CD4-positive, alpha-beta T cell treated with Interleukin-15 for 4 hours (primary cell): ENCODE measurements around the gene NME7.
"Not testable (repeated sequence)": the region's sequence is repeated elsewhere in the genome, so short reads cannot be mapped to it uniquely, and the experiment has no call there.

Source experiments
- DNase-seq: peaks from one replicate; pipeline ENCODE4 v3.0.0-alpha.2; 2020; ENCODE audit warnings: low spot score

NME7 gene

GRCh38 chr1:169340882-169341281 lies 26.7 kb downstream of the NME7 start:
- no peak for DNase-seq

- DNase-seq = no peak
Measured at GRCh38 chr1:169339773-169340172, 27.8 kb downstream of the NME7 start.

- DNase-seq = no peak
Measured at GRCh38 chr1:169338617-169339016, 29.0 kb downstream of the NME7 start.

- DNase-seq = not testable (repeated sequence)
Measured at GRCh38 chr1:169336947-169337715, 30.5 kb downstream of the NME7 start.

GRCh38 chr1:169334727-169335126 lies 32.9 kb downstream of the NME7 start:
- not testable (repeated sequence) for DNase-seq

- DNase-seq = no peak
Measured at GRCh38 chr1:169330927-169331326, 36.7 kb downstream of the NME7 start.

- no peak for DNase-seq
Measured at GRCh38 chr1:169329383-169329782, 38.2 kb downstream of the NME7 start.

GRCh38 chr1:169327875-169328274 lies 39.7 kb downstream of the NME7 start:
- DNase-seq = no peak

GRCh38 chr1:169326956-169327268 lies 40.7 kb downstream of the NME7 start:
- no peak for DNase-seq

- DNase-seq = no peak
Measured at GRCh38 chr1:169326261-169326955, 41.2 kb downstream of the NME7 start.

GRCh38 chr1:169325117-169325516 lies 42.5 kb downstream of the NME7 start:
- DNase-seq = no peak

- DNase-seq = no peak
Measured at GRCh38 chr1:169322138-169322537, 45.5 kb downstream of the NME7 start.

- no peak for DNase-seq
Measured at GRCh38 chr1:169321539-169321938, 46.1 kb downstream of the NME7 start.

- DNase-seq = no peak
Measured at GRCh38 chr1:169318536-169319244, 48.9 kb downstream of the NME7 start.

GRCh38 chr1:169316556-169316955 lies 51.0 kb downstream of the NME7 start:
- no peak for DNase-seq

GRCh38 chr1:169312084-169312954 lies 55.3 kb downstream of the NME7 start:
- DNase-seq = peak; percentile 68

GRCh38 chr1:169309178-169310166 lies 58.1 kb downstream of the NME7 start:
- DNase-seq = peak; percentile 7

GRCh38 chr1:169308313-169309039 lies 59.1 kb downstream of the NME7 start:
- DNase-seq = no peak

GRCh38 chr1:169307176-169307575 lies 60.4 kb downstream of the NME7 start:
- DNase-seq = no peak

- no peak for DNase-seq
Measured at GRCh38 chr1:169305948-169306347, 61.6 kb downstream of the NME7 start.
